Erythroblast (primary cell): Measurements from ENCODE around the gene ASIP.

ENCODE experiments used
- GATA1 ChIP-seq: IDR thresholded peaks from 2 replicates; pipeline ENCODE4 v1.6.1; 2011; ENCODE audit warnings: low read depth, mild to moderate bottlenecking, control low read depth, low read length, moderate library complexity
- POLR2A ChIP-seq: IDR thresholded peaks from 2 replicates; pipeline ENCODE4 v1.6.1; 2011; ENCODE audit warnings: mild to moderate bottlenecking, low read length

- no peak for TF ChIP-seq POLR2A
- no peak for TF ChIP-seq GATA1
Observed at GRCh38 chr20:34290471-34290870, 49.2 kb downstream of the ASIP start.
